H1 (cell line): ENCODE data around the gene LAMB1. TPM values are rescaled to one million over a fixed set of nuclear protein-coding genes. Genes with fewer than 3 reads are reported as not detected.

ENCODE experiments used
- CTCF ChIA-PET: fragments of 300-600 bp; sonication (Branson Sonifier 250); formaldehyde crosslinking; loops from one replicate; lab custom pipeline; 2021; ENCODE audit not compliant: partially characterized antibody; lab: Charles Lee
- POLR2A ChIA-PET: fragments of 300-600 bp; sonication (Branson Sonifier 250); formaldehyde crosslinking; loops from one replicate; lab custom pipeline; 2021; ENCODE audit warnings: inconsistent platforms; ENCODE audit not compliant: partially characterized antibody; lab: Charles Lee
- DNase-seq, 2 experiments: peaks; one replicate each; pipeline versions ENCODE4 v3.0.0 to v3.0.0-alpha.2; 2010 to 2022; ENCODE audit warnings: low spot score in 2 of 2, low read depth in 1 of 2, mixed read lengths in 1 of 2
- FAIRE-seq: peaks from 2 replicates; lab custom pipeline; 2011; peaks lifted over from hg19 to GRCh38; lab: Jason Lieb, UNC
- H2AFZ ChIP-seq: 2 replicates; pipeline ENCODE4 v1.8.1; 2012; ENCODE audit warnings: low read length, inconsistent platforms
- H2AK5ac ChIP-seq: 2 replicates; pipeline ENCODE4 v1.6.1; 2013; ENCODE audit warnings: low read depth, low read length
- H2BK120ac ChIP-seq: replicated peaks from 2 replicates; pipeline ENCODE3; 2013; ENCODE audit warnings: low read depth, low read length, inconsistent platforms
- H2BK12ac ChIP-seq: 2 replicates; pipeline ENCODE4 v1.6.1; 2013; ENCODE audit warnings: low read depth, low read length
- H2BK15ac ChIP-seq: 2 replicates; pipeline ENCODE4 v1.6.1; 2013; ENCODE audit warnings: low read length
- H2BK20ac ChIP-seq: 2 replicates; pipeline ENCODE4 v1.6.1; 2013; ENCODE audit warnings: low read length
- H2BK5ac ChIP-seq: 2 replicates; pipeline ENCODE4 v1.6.1; 2013; ENCODE audit warnings: low read depth, low read length
- H3K14ac ChIP-seq: 2 replicates; pipeline ENCODE4 v1.6.1; 2013; ENCODE audit warnings: inconsistent platforms; ENCODE audit not compliant: insufficient read length
- H3K18ac ChIP-seq: 2 replicates; pipeline ENCODE4 v1.6.1; 2013; ENCODE audit warnings: low read length; ENCODE audit errors: extremely low read depth
- H3K23ac ChIP-seq: 2 replicates; pipeline ENCODE4 v1.6.1; 2013; ENCODE audit warnings: inconsistent platforms; ENCODE audit not compliant: insufficient read length
- H3K23me2 ChIP-seq: 2 replicates; pipeline ENCODE4 v1.6.1; 2013; ENCODE audit warnings: low read depth, low read length
- H3K27ac ChIP-seq: 2 replicates; pipeline ENCODE4 v1.6.1; 2011; ENCODE audit warnings: low read depth, low read length, inconsistent platforms
- H3K27me3 ChIP-seq, 4 experiments: replicated peaks in 1 of 4; 1 replicate in 1 of 4; 2 replicates in 3 of 4; pipeline versions ENCODE4 v1.6.1 to v1.8.1; 2011 to 2013; ENCODE audit warnings: low read length in 3 of 4, mild to moderate bottlenecking in 3 of 4, inconsistent platforms in 2 of 4, mixed read lengths in 2 of 4, moderate library complexity in 1 of 4; ENCODE audit not compliant: control insufficient read depth in 3 of 4, insufficient read depth in 3 of 4; ENCODE audit errors: extremely low read depth in 1 of 4
- H3K36me3 ChIP-seq, 4 experiments: 2 replicates each; pipeline versions ENCODE4 v1.6.1 to v1.8.1; 2011 to 2013; ENCODE audit warnings: mild to moderate bottlenecking in 4 of 4, low read length in 3 of 4, moderate library complexity in 2 of 4, control low read depth in 1 of 4, inconsistent platforms in 1 of 4; ENCODE audit not compliant: insufficient read depth in 4 of 4, control insufficient read depth in 2 of 4
- H3K4ac ChIP-seq: replicated peaks from 2 replicates; pipeline ENCODE3; 2013; ENCODE audit warnings: low read length, low read depth, mixed read lengths, inconsistent platforms; ENCODE audit not compliant: insufficient read length
- H3K4me1 ChIP-seq, 4 experiments: replicated peaks in 1 of 4; 1 replicate in 1 of 4; 2 replicates in 3 of 4; pipeline versions ENCODE4 v1.6.1 to v1.8.1; 2011 to 2013; ENCODE audit warnings: low read length in 3 of 4, inconsistent platforms in 2 of 4, mixed read lengths in 1 of 4; ENCODE audit not compliant: insufficient read depth in 4 of 4, control insufficient read depth in 3 of 4
- H3K4me2 ChIP-seq, 2 experiments: 2 replicates each; pipeline versions ENCODE4 v1.6.1 to v1.8.1; 2011 to 2013; ENCODE audit warnings: low read depth in 2 of 2, low read length in 2 of 2, control low read depth in 1 of 2, inconsistent platforms in 1 of 2, mild to moderate bottlenecking in 1 of 2; ENCODE audit not compliant: insufficient read depth in 1 of 2
- H3K4me3 ChIP-seq, 4 experiments: fragments of 200-600, 300-600 bp in 1 of 4; sonication (generic), shearing (Covaris generic), sonication (Bioruptor Twin) in 1 of 4; 2 replicates each; pipeline versions ENCODE4 v1.5.1 to v1.8.1; 2011 to 2016; ENCODE audit warnings: low read length in 4 of 4, low read depth in 3 of 4, control low read depth in 2 of 4, inconsistent platforms in 2 of 4, mild to moderate bottlenecking in 2 of 4, mixed read lengths in 1 of 4, moderate library complexity in 1 of 4; ENCODE audit not compliant: insufficient read depth in 2 of 4; ENCODE audit errors: extremely low read depth in 1 of 4
- H3K56ac ChIP-seq: replicated peaks from 2 replicates; pipeline ENCODE3; 2013; ENCODE audit warnings: low read depth, mild to moderate bottlenecking, mixed read lengths, low read length, inconsistent platforms; ENCODE audit not compliant: insufficient read length
- H3K79me1 ChIP-seq: 2 replicates; pipeline ENCODE4 v1.6.1; 2013; ENCODE audit warnings: low read depth, low read length, control low read depth
- H3K79me2 ChIP-seq, 2 experiments: 2 replicates each; pipeline versions ENCODE4 v1.6.1 to v1.8.1; 2012 to 2013; ENCODE audit warnings: low read length in 2 of 2, mild to moderate bottlenecking in 2 of 2, inconsistent platforms in 1 of 2; ENCODE audit not compliant: insufficient read depth in 2 of 2, control insufficient read depth in 1 of 2
- H3K9ac ChIP-seq, 4 experiments: replicated peaks in 1 of 4; 1 replicate in 1 of 4; 2 replicates in 3 of 4; pipeline versions ENCODE4 v1.6.1 to v1.8.1; 2011 to 2013; ENCODE audit warnings: low read depth in 3 of 4, low read length in 3 of 4, control low read depth in 2 of 4, mild to moderate bottlenecking in 2 of 4, moderate library complexity in 2 of 4, inconsistent platforms in 1 of 4; ENCODE audit errors: extremely low read depth in 1 of 4
- H3K9me3 ChIP-seq, 2 experiments: 2 replicates each; pipeline versions ENCODE4 v1.6.1 to v1.8.1; 2012 to 2013; ENCODE audit warnings: mild to moderate bottlenecking in 2 of 2, moderate library complexity in 2 of 2, control low read depth in 1 of 2, inconsistent platforms in 1 of 2, low read depth in 1 of 2, low read length in 1 of 2, mixed read lengths in 1 of 2; ENCODE audit not compliant: insufficient read depth in 2 of 2
- H4K20me1 ChIP-seq, 2 experiments: replicated peaks in 1 of 2; 2 replicates each; pipeline versions ENCODE3 to v1.8.1; 2011 to 2013; ENCODE audit warnings: inconsistent platforms in 2 of 2, low read length in 2 of 2, mild to moderate bottlenecking in 1 of 2; ENCODE audit not compliant: insufficient read depth in 2 of 2, control insufficient read depth in 1 of 2
- H4K5ac ChIP-seq: 2 replicates; pipeline ENCODE4 v1.6.1; 2013; ENCODE audit warnings: low read length, low read depth, mixed read lengths, inconsistent platforms; ENCODE audit not compliant: insufficient read length
- H4K8ac ChIP-seq: 2 replicates; pipeline ENCODE4 v1.8.0; 2013; ENCODE audit warnings: mild to moderate bottlenecking, moderate library complexity, low read length, inconsistent platforms; ENCODE audit not compliant: insufficient read depth; ENCODE audit errors: extremely low read depth
- H4K91ac ChIP-seq: replicated peaks from 2 replicates; pipeline ENCODE3; 2013; ENCODE audit warnings: low read length, mixed read lengths, inconsistent platforms; ENCODE audit not compliant: insufficient read length
- ATF3 ChIP-seq: IDR thresholded peaks from 2 replicates; pipeline ENCODE4 v1.6.1; 2011; ENCODE audit warnings: low read depth, mild to moderate bottlenecking, low read length; ENCODE audit not compliant: insufficient read depth
- BRCA1 ChIP-seq: IDR thresholded peaks from 2 replicates; pipeline ENCODE4 v1.6.1; 2012; ENCODE audit warnings: low read depth, low read length, improper control_type of control experiment
- CHD2 ChIP-seq: IDR thresholded peaks from 2 replicates; pipeline ENCODE4 v1.6.1; 2012; ENCODE audit warnings: low read length, improper control_type of control experiment
- CTCF ChIP-seq, 3 experiments: IDR thresholded peaks; 1 replicate in 2 of 3; 2 replicates in 1 of 3; pipeline versions ENCODE4 v1.5.1 to v1.6.1; 2011; ENCODE audit warnings: low read length in 3 of 3, mild to moderate bottlenecking in 3 of 3, inconsistent platforms in 2 of 3, low read depth in 1 of 3, moderate library complexity in 1 of 3; ENCODE audit not compliant: insufficient read depth in 1 of 3; ENCODE audit errors: control extremely low read depth in 1 of 3
- HDAC2 ChIP-seq, 2 experiments: fragments of 300-600 bp in 1 of 2; sonication (generic) in 1 of 2; IDR thresholded peaks; 2 replicates each; pipeline ENCODE4 v1.6.1; 2011 to 2012; ENCODE audit warnings: low read depth in 2 of 2, low read length in 2 of 2, mild to moderate bottlenecking in 2 of 2, moderate library complexity in 2 of 2, borderline replicate concordance in 1 of 2, inconsistent platforms in 1 of 2
- POU5F1 ChIP-seq: IDR thresholded peaks from 2 replicates; pipeline ENCODE4 v1.6.1; 2011; ENCODE audit warnings: low read depth, mild to moderate bottlenecking, low read length, moderate library complexity
- RNF2 ChIP-seq: fragments of 200-900, 300-1000 bp; sonication (generic); IDR thresholded peaks from 2 replicates; pipeline ENCODE4 v1.7.1; 2016; ENCODE audit warnings: borderline replicate concordance, low read depth, mild to moderate bottlenecking, antibody characterized with exemption, low read length; ENCODE audit not compliant: poor library complexity, severe bottlenecking; ENCODE audit errors: missing control alignments
- SP1 ChIP-seq: IDR thresholded peaks from 2 replicates; pipeline ENCODE4 v1.6.1; 2011; ENCODE audit warnings: low read depth, low read length
- TBP ChIP-seq: IDR thresholded peaks from 2 replicates; pipeline ENCODE4 v1.6.1; 2011; ENCODE audit warnings: low read depth, low read length, improper control_type of control experiment
- TCF12 ChIP-seq: IDR thresholded peaks from 2 replicates; pipeline ENCODE4 v1.6.1; 2011; ENCODE audit warnings: low read depth, mild to moderate bottlenecking, low read length
- WGBS, 2 experiments: shearing (Covaris generic) in 1 of 2; methylation state at CpG; one replicate each; pipeline versions ENCODE4 v1.1.6 to v1.1.7; 2013 to 2015; ENCODE audit warnings: low lambda C conversion rate in 2 of 2, mixed read lengths in 2 of 2, inconsistent platforms in 1 of 2, low coverage in 1 of 2, missing lambda C conversion rate in 1 of 2; ENCODE audit not compliant: insufficient replicate concordance in 2 of 2, insufficient coverage in 1 of 2, insufficient read length in 1 of 2; ENCODE audit errors: extremely low coverage in 1 of 2, missing lambda C conversion rate in 1 of 2; 5-methylcytosine and 5-hydroxymethylcytosine counted together
- polyA plus RNA-seq, 7 experiments: library from polyadenylated mRNA; depleted of rRNA in 3 of 7; stranded (reverse) in 5 of 7; unstranded in 2 of 7; fragments of >200 nt in 5 of 7; fragments of 200-250 nt in 2 of 7; gene quantifications; 1 replicate in 5 of 7; 2 replicates in 1 of 7; 4 replicates in 1 of 7; pipeline versions ENCODE4 v1.2.1 to v1.2.3, GENCODE V29; 2011 to 2013; ENCODE audit warnings: missing spikeins in 2 of 7, mixed read lengths in 2 of 7
- total RNA-seq: library from RNA; stranded (reverse); fragmentation: NEBNext Ultra II Directional; extraction: Animal tissue kit (Norgen Biotek cat#: 25700); gene quantifications from 2 replicates; pipeline ENCODE4 v1.2.1, GENCODE V29; 2021

The LAMB1 gene
- total and polyA plus RNA-seq, 2 of the 8 experiments (the other 6 are each of a cell fraction or from before 2014, with no cell fraction given), result 31.9 to 38.5 TPM

- peaks cover 0 to 6% (median 3%) of the 10 kb centered on the region in 4 experiments; a peak in 1 of 7 replicates for H3K4me1 ChIP-seq
- H2BK120ac ChIP-seq, result no peak overlapping the region
- H3K79me2 ChIP-seq, result peaks cover 2 to 35% of the 10 kb centered on the region in 2 experiments; a peak in 3 of 4 replicates
- WGBS, 2 experiments, result 72% methylated on average over 3 of the region's 3 CpGs; no CpG with 5 or more reads in 1 of the 2 experiments
- no peak overlapping the region for H3K23ac ChIP-seq
- H3K4ac ChIP-seq, result no peak overlapping the region
- H2BK20ac ChIP-seq, result no peak overlapping the region
- peaks cover 5% of the 10 kb centered on the region; the same call in 1 of the 2 replicates for H3K23me2 ChIP-seq
- no peak overlapping the region for H2BK12ac ChIP-seq
- H3K18ac ChIP-seq, result no peak overlapping the region
- no peak overlapping the region for H3K56ac ChIP-seq
- H4K20me1 ChIP-seq, result peaks cover 1 to 3% of the 10 kb centered on the region in 2 experiments
- H3K9me3 ChIP-seq, result peaks cover 0 to 3% of the 10 kb centered on the region in 2 experiments; a peak in 1 of 4 replicates
- H4K5ac ChIP-seq, result no peak overlapping the region
- POLR2A ChIA-PET, result no interaction called here
- H3K4me3 ChIP-seq, result no peak overlapping the region
- CTCF ChIA-PET, result interaction anchor here (0.6 to 3.8 kb wide), 7 partner anchors 7 to 255 kb away, joined by 3 to 31 read pairs (median 3); no protein-coding TSS in a partner anchor
- no peak overlapping the region for H4K8ac ChIP-seq
- H3K79me1 ChIP-seq, result no peaks in the 10 kb centered on the region; the same call in 1 of the 2 replicates
- no peak overlapping the region for H4K91ac ChIP-seq
- H3K27ac ChIP-seq, result no peak overlapping the region
- H3K36me3 ChIP-seq, result peaks cover 0 to 17% (median 8%) of the 10 kb centered on the region in 4 experiments; a peak in 4 of 8 replicates
- TF ChIP-seq HDAC2 (IDR thresholded peaks at IDR 0.05; ENCODE audit: borderline replicate concordance in 1 of 2, low read depth in 2 of 2, low read length in 2 of 2), result no peak
- no peak for TF ChIP-seq ATF3
- TF ChIP-seq POU5F1, result no peak
- TF ChIP-seq SP1, result no peak
- TF ChIP-seq BRCA1, result no peak
- no peak for TF ChIP-seq CTCF (IDR thresholded peaks at IDR 0.05; ENCODE audit: control extremely low read depth in 1 of 3, insufficient read depth in 1 of 3, low read depth in 1 of 3, low read length in 3 of 3)
- no peak for TF ChIP-seq CHD2
- TF ChIP-seq TCF12, result no peak
- no peak for TF ChIP-seq RNF2
- TF ChIP-seq TBP, result no peak
- TF ChIP-seq, all 59 proteins: peak for 0
- FAIRE-seq (no peak), DNase-seq (no peak)
- no peak overlapping the region for H2AK5ac ChIP-seq
- H2BK5ac ChIP-seq, result no peak overlapping the region
- no peak overlapping the region for H2BK15ac ChIP-seq
- no peak overlapping the region; the same call in 1 of the 2 replicates for H2AFZ ChIP-seq
- H3K4me2 ChIP-seq, result peak overlapping the region in 1 of 2 experiments; percentile 70; a peak in 1 of 4 replicates
- H3K27me3 ChIP-seq, result no peaks in the 10 kb centered on the region
- no peak overlapping the region for H3K14ac ChIP-seq
- no peak overlapping the region for H3K9ac ChIP-seq
These were observed 113.0 kb downstream of the LAMB1 start for GRCh38 chr7:107889992-107890391.
